Measurements from ENCODE around the gene SCUBE2.
"Not testable (repeated sequence)": the region's sequence is repeated elsewhere in the genome, so short reads cannot be mapped to it uniquely, and the experiment has no call there.

Gene SCUBE2

GRCh38 chr11:9003573-9004182, 87.7 kb downstream of the SCUBE2 start, which contains the start of gene NRIP3:
Gene NRIP3, minus strand, starts transcription at chr11:9004001. Its CDS starts 66 bp downstream, at chr11:9003935.
- DNase-seq = no peak

DNA sequence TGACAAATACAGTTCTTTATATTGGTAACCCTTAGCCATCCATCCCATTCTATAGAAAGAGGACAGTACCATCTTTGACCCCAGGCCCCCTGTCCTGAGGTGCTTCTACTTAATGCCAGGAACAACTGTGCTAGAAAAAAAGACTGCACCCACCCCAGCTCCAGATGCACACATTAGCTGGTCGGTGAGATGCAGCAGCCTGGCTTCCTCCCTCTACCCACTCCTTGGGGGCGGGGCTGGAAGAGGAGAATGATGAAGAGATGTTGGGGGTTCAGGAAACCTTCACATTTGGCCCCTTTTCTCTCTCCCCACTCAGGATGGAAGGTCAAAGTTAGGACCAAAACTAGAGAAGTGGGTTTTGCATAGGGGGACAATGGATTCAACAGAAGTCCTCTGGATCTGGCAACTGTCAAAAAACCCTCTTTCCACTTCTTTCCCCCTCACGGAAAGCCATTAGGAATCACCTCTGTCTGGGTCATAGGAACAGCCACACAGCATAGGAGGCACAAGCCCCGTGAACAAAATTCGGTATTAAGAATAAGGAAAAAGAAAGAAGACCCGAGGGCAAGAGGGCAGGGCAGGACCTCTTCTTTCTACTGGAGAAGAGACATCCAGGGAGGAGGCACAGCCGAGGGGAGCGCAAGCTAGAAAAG, 88.4 kb downstream of the SCUBE2 start:
- DNase-seq = no peak

GRCh38 chr11:9001736-9002135, 89.7 kb downstream of the SCUBE2 start:
- DNase-seq = no peak

- no peak for DNase-seq
Measured at GRCh38 chr11:8998017-8998416, 93.4 kb downstream of the SCUBE2 start.

DNA sequence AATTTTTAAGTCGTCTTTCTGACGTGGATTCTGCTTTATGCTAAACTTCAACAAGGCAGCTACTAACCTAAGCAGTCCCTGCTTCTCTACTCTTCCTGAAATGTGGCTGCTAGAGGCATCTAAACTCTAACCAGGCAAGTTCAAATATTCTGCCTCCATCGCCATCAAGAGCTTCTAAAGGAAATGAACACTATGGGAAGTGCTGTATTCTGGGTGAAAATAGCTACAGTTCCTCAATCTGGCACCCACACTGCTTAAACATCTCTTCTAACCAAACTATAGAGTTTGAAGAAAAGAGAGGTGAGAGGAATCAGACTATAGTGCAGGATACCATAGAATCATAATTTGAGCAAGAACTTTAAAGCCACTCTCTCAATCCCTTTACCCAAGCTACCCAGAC, 93.9 kb downstream of the SCUBE2 start:
- DNase-seq = no peak

DNA sequence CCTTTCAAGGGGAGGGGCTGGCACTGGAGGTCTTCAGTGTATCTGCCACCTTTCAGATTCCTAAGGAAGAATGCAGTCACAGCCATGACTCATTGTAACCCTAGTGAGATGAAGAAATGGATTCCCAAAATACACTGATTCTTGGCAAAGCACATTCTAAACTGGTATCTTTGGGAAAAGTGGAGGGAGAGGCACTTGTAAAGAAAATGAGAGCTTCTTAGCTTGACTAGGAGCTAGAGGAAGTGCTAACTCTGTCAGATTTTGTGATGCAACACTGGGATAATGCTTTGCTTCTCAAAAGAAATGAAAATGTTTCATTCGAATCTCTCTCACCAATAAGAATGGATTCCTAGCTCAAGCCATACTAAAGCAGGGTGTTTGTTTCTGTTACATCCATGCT, 101.9 kb downstream of the SCUBE2 start:
- no peak for DNase-seq

- DNase-seq = no peak
Measured at GRCh38 chr11:8988329-8989234, 102.8 kb downstream of the SCUBE2 start.

DNA sequence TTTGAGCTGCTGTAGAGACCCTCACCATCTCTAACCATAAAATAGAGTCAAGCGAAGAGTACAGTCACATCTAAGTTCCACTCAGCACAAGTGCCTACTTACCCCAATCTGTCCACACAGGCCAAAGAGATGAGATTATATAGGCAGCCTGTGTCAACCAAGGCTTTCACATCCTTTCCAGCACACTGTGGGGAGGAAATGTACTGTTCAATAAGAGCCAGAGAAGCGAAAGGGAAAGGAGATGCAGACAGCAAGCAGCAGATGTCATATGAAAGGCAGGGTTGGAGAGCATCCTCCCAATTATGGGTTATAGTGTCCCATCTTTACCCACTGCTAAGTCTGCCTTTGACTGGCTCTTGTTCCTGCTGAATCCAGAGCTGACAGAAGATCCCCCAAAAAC, 104.0 kb downstream of the SCUBE2 start:
- no peak for DNase-seq

- not testable (repeated sequence) for DNase-seq
Measured at GRCh38 chr11:8986772-8987171, 104.6 kb downstream of the SCUBE2 start.

DNA sequence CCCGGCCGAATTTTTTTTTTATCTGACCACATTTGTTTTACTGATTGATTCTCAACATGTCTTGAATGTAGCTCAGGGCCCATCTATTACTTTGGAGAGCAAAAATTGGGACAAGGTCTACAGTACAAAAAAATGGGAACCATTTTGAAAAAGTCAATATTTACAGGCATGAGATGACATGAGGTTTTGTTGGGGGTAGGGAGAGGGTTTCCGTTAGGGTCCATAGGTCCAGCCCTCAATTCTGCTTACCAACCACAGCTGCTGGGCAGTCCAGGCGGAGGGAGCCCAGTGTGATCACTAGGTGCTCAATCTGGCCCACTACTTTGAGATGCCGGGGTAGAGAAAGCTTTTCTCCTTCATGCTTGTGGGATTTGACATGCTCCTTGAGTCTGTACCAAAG, 105.9 kb downstream of the SCUBE2 start:
- DNase-seq = no peak

GRCh38 chr11:8983552-8983951, 107.8 kb downstream of the SCUBE2 start:
- no peak for DNase-seq

DNA sequence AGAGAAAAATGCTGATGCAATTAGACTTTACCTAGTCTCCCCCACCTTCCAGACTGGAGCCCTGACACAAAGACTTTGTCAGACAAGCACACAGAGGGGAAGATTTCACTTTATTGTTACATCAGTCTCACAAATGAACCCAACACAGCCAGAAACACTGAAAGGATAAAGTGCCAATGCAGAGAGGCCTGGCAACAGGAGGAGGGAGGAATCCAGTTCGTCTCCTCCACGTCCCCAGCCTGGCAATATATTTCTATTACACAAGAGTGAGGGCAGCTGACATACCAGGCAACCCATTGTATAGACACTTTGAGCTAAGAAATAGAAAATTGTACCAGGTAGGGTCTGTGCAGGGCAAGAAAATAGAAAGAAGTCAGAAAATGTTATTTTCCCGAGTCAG, 110.9 kb downstream of the SCUBE2 start:
- no peak for DNase-seq

DNA sequence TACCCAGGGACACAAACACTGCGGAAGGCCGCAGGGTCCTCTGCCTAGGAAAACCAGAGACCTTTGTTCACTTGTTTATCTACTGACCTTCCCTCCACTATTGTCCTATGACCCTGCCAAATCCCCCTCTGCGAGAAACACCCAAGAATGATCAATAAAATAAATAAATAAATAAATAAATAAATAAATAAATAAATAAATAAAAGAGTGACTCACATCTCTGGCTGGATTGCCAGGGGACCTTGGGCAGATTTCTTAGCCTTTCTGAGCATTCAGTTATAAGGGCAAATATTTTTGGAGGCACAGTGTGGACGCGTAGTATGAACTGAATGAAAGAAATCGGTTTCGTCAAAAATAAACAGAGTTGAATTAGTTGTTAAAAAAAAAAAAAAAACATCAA, 112.0 kb downstream of the SCUBE2 start:
- DNase-seq = not testable (repeated sequence)

GRCh38 chr11:8973121-8973520, 118.3 kb downstream of the SCUBE2 start:
- no peak for DNase-seq

GRCh38 chr11:8971924-8972316, 119.5 kb downstream of the SCUBE2 start:
- DNase-seq = no peak

DNA sequence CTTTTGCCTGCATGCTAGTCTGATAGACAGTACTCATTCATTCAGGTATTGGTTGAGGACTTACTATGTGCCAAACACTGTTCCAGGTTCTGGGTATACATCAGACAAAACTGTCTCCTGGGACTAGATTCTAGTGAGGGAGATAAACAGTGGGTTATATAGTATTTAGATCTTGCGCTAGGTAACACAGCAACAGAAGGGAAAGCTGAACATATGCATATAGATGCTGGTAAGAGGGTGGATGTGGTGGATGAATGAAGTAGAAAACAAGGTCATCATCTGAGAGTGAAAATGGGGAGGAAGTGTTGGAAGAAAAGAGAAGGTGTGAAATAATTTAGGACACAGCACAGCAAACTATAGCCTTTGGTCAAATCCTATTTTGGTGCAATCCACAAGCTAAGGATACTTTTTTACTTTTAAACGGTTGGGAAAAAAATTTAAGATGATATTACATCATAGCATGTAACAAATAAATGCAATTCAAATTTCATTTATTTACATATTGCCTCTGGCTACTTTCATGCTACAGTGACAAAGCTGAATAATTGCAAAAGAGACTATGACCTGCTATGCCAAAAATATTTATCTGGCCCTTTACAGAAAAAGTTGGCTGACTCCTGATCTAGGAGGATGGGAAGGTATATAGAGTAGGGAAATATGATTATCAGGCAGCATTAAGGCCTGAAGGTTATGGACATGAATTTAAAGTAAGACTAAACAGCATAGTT, 120.0 kb downstream of the SCUBE2 start:
- DNase-seq = no peak
